Measurements from ENCODE around the gene CALHM1.
"Not testable (repeated sequence)": the region's sequence is repeated elsewhere in the genome, so short reads cannot be mapped to it uniquely, and the experiment has no call there.

CALHM1 gene

GRCh38 chr10:103458720-103459119 lies at the start of gene CALHM1:
Gene CALHM1, minus strand, starts transcription at chr10:103458900. Its CDS starts 149 bp downstream, at chr10:103458751.
- DNase-seq = peak in 2 of 56 donors; percentile 10 to 19

DNA sequence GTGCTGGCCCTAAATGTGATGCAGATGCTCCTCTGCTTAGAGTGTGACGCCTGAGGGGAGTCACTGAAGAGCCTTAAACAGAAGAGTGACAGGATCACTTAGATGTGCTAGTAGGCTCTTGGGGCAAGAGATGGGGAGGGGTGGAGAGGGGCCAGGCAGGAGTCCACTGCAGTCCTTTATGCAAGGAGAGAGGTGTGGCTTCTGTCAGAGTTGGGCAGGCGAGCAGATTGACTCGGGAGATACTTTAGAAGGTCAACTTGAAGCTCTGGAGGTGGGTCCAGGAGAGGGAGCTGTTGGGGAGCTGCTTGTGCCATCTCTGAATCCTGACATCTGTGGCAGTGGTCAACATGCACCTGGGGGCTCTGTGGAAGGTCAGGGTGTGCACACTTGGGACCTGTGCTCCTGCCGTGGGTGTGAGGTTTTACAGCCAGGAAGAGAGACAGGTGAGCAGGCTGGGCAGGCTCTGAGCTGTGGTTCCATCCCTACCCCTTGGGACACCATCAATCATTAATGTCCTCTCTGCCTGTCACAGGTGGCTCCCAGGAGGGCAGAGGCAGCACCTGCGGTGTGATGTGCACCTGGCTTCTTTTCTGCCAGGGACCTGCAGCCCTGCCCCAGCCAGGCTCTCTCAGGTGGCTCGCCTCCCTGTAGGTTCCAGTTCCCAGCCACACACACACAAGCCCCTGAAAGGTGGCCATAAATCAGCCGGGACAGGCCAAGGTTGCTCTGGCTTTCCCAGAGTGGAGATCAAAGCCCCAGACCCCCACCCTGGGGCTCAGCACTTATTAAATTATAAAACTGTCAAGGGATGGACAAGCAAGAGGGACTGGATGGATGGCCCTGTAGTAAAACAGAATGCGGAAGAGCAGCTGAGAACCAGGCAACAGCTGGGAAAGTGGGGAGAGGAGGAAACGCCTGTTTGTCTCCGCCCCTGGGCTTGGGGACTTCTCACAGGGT lies 48.8 kb upstream of the CALHM1 start:
- DNase-seq = no peak

GRCh38 chr10:103506061-103506460 lies 47.4 kb upstream of the CALHM1 start:
- DNase-seq = no peak

GRCh38 chr10:103504181-103504783 lies 45.6 kb upstream of the CALHM1 start:
- DNase-seq = no peak

GRCh38 chr10:103503777-103504176 lies 45.1 kb upstream of the CALHM1 start:
- DNase-seq = not testable (repeated sequence)

DNA sequence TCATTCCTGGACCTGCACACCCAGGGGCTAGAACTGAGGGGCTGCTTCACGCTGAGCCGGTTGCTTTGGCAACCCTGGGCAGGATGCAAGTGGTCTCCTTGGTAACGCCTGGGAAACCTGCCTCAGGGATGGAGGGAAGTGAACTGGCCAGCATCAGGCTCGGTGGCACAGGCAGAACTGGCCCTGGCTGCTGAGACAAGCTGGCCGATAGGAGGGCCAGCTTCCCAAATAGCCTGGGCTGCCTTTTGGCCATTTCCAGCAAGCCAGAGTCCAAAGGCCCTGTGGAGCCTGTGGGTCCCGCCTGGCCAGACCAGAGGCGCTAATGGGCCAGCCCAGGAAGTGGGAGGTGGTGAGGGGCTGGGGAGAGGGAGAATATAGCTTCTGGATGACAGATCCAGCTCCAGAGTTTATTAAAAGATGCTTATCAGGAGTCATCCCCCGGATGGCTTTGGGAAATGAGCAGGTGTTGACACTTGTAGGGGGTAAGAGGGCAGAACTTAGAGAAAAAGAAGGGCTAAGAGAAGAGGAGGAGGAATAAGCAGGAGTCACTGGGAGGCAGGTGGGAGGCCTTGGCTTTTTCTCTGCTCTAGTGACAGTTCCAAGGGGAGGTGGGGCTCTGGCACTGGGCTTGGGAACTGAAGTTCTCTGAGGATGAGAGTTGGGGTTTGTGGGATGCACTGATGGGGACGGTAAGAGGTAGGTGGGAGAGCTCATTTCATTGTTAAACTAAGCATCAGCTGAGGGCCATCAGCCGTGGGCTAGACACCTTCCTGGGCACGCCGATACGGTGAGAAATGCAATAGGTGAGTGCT lies 44.4 kb upstream of the CALHM1 start:
- DNase-seq = peak in 6 of 56 donors; percentile 6 to 33 (median 17)

DNA sequence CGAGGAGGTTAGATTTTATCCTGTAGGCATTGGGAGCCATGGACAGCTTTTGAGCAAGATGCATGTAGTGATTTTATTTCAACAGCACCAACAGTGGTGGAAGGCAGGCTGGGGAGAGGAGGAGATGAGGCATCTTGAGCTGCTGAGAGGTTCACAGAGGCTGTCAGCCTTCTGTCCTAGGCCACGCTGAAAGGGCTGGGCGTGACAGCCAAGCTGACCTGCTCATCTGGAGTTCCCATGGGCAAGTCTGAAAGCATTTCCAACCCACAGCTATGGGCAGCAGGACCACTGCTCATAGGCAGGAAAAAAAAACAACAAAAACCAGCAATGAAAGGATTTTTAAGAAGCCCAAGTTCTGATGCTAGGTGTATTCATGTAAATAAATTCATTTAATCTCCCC lies 42.5 kb upstream of the CALHM1 start:
- DNase-seq = no peak

- DNase-seq = no peak
Measured at GRCh38 chr10:103500481-103500880, 41.8 kb upstream of the CALHM1 start.

- DNase-seq = peak in 25 of 56 donors; percentile 7 to 66 (median 27)
Measured at GRCh38 chr10:103499881-103500280, 41.2 kb upstream of the CALHM1 start.

DNA sequence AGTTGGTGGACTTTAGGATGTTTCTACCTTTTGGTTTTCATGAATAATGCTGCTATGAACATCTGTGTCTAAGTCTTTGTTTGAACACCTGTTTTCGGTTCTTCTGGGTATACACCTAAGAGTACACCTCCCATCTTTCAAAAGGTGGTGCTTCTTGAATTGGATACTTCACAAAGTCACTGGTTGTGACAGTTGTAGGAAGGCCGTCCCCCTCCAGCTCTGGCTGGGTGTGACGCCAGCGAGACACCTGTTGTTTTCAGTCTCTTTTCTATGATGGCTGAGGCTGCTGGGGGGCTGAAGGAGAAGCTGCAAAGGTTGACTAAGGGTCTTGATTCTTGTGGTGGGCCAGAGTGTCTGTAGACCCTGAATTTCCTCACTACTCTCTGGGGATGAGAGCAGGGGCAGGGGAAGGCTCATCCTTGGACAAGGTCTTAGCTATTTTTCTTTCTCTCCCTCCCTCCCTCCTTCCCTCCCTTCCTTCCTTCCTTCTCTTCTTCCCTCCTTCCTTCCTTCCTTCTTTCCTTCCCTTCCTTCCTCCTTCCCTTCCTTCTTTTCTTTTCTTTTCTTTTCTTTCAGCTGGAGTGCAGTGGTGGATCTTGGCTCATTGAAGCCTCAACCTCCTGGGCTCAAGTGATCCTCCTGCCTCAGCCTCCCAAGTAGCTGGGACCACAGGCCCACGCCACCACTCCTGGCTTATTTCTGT lies 40.4 kb upstream of the CALHM1 start:
- DNase-seq = no peak

DNA sequence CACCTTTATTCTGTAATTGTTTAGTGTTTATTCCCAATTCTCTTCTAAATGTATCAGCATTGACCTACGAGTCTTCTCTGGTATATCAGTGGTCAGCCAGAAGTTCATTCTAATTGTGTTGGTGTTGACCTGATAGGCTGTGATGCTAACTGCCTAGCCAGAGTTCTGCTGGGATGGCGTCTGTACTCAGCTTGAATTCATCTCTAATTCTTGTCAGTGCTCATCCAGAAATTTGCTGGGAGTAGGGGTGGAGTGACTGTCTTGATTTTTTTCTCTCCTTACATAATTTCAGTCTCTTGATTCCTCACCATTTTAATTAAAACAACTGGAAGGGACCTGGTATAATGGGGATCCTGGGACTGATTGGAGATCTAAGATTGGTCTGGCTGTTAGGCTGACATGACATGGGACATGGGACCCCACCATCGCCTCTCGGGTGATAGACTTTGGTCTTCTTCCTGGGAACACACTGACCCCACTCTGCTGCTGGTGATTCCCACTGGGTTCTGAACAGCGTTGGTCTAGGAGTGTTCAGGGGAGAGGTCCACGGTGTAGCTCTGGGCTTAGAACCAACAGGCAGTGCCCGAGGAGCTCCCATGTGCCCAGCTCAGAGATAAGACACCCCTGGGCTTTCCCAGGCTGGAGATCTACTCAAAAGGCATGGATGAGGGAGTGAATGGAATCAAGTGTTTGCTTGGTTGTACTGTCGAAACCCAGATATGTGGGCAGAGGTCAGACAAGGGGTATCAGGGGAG lies 38.6 kb upstream of the CALHM1 start:
- DNase-seq = peak in 2 of 56 donors; percentile 7 to 15

- DNase-seq = no peak
Measured at GRCh38 chr10:103495321-103495720, 36.6 kb upstream of the CALHM1 start.

DNA sequence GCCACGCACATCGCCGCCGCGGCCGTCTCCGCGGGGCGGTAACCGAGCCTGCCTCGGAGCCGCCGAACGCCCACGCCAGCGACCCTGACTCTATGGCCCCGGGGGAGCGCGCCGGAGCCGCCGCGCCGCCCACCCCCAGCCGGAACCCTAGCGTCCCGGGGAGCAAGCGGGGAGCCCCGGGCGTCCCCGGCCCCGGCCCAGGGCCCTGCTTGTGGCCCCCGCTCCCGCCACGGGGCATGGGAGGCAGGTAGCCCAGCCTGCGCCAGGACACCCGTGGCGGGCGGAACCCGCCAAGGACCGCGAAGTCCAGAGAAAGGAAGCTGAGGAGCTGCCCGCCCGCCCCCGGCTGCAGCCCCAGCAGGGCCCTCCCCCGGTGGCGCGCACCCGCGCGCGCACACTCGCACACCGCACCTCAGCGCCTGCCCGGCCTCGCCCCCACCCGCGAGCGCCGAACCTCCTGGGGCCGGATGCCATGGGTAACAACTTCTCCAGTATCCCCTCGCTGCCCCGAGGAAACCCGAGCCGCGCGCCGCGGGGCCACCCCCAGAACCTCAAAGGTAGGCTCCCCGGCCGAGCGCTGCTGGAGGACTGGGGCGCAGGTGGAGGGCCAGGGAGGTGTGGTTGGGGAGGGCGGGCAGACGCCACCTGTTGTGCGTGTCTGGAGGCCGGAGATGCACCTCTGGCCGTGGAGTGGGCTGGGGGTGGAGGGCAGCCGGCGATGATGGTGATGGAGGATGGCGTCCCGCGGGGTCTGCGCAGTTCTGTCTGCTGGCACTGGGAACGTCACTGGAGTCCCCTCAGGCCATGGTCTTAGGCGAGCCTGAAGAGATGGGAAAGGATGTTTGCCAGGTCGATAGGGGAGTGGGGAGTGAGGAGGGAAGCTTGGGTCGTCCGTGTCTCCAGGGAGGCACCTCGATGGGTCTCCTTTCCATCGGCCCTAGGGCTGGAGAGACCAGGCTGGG lies 35.5 kb upstream of the CALHM1 start:
- peak in 11 of 56 donors; percentile 10 to 40 (median 20) for DNase-seq

DNA sequence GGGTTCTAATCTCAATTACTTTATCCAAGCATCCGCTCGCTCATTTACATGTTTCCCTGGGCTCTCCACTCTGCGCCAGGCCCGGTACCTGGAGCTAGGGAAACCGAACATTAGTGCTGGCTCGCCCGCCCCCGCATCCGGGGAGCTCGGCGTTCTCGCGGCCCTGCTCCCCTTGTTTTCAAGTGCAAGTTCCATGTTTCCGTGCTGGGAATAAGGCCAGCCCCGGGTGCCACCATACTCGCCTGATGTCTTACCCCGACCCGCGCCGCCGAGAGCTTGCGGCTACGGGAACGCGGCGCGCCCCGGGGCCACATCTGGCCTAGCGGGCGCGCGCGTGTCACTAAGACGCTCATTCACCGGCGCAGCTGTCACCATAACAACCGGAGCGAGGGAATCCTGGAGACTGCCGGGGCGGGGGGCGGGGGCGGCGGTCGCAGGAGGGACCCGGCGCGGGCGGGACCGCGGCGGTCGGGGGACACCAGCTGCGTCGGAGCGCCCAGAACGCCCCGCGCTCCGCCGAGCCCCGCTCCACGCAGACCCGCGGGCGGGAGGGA lies 34.7 kb upstream of the CALHM1 start, which contains the start of gene NEURL1:
Gene NEURL1 (plus strand): TSS at position 344 of the 554 bp plus-strand sequence. CDS start 683 bp downstream, outside the sequence.
- DNase-seq = peak in 36 of 56 donors; percentile 10 to 73 (median 41)

DNA sequence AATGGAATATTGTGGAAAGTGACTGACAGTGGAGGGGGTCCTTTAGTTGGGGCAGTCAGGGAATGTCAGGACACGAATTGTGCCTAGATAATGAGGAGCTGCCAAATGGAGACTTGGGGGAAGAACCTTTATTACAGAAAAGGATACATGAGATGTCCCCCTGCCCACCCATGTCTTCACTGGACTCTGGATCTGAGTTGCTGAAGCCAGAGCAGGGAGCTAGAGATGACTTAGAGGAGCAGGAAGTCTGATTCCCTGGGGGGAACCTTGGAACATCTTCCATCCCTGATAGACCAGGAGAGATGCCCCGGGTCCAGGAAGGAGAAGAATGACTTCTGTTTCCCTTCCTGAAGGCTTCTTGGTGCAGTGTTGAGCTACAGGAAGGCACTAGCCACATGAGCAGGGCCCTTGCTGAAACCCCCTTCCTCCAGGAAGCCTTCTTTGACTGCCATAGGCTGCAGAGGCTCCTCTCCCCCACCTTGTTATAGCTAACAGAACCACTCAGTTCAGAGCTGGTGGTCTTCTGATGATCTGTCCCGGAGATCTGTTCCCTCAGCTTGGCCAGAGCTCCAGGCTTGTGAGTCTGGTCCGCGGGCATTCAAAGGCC lies 34.1 kb upstream of the CALHM1 start:
- no peak for DNase-seq

GRCh38 chr10:103491729-103492364 lies 33.1 kb upstream of the CALHM1 start:
- peak in 1 of 56 donors; percentile 11 for DNase-seq

- DNase-seq = no peak
Measured at GRCh38 chr10:103490986-103491314, 32.2 kb upstream of the CALHM1 start.

- no peak for DNase-seq
Measured at GRCh38 chr10:103487410-103487708, 28.7 kb upstream of the CALHM1 start.
